HEK293 (cell line): ENCODE data around the gene EPHX1.

ENCODE experiments used
- FEZF1 ChIP-seq: fragments of 450-650 bp; formaldehyde crosslinking; IDR thresholded peaks from 2 replicates; pipeline ENCODE4 v1.5.1; 2016; ENCODE audit warnings: missing biosample characterization, missing genetic modification characterization
- IKZF3 ChIP-seq: fragments of 450-650 bp; IDR thresholded peaks from 2 replicates; pipeline ENCODE4 v1.5.0; 2018; ENCODE audit warnings: missing biosample characterization, mild to moderate bottlenecking, missing genetic modification characterization, moderate library complexity
- KLF1 ChIP-seq: fragments of 450-650 bp; formaldehyde crosslinking; IDR thresholded peaks from 2 replicates; pipeline ENCODE4 v1.5.1; 2016; ENCODE audit warnings: missing biosample characterization, missing genetic modification characterization
- KLF7 ChIP-seq: fragments of 450-650 bp; formaldehyde crosslinking; IDR thresholded peaks from 2 replicates; pipeline ENCODE4 v1.5.1; 2016; ENCODE audit warnings: missing biosample characterization, missing genetic modification characterization, borderline replicate concordance
- KLF9 ChIP-seq: fragments of 450-650 bp; formaldehyde crosslinking; IDR thresholded peaks from 2 replicates; pipeline ENCODE4 v1.5.1; 2016; ENCODE audit warnings: missing biosample characterization, missing genetic modification characterization, low read depth
- OVOL3 ChIP-seq: fragments of 450-650 bp; formaldehyde crosslinking; IDR thresholded peaks from 2 replicates; pipeline ENCODE4 v1.5.1; 2016; ENCODE audit warnings: missing biosample characterization, missing genetic modification characterization
- SP3 ChIP-seq: fragments of 450-650 bp; formaldehyde crosslinking; IDR thresholded peaks from 2 replicates; pipeline ENCODE4 v1.5.1; 2016; ENCODE audit warnings: missing biosample characterization, missing genetic modification characterization
- YY1 ChIP-seq: fragments of 450-650 bp; formaldehyde crosslinking; IDR thresholded peaks from 2 replicates; pipeline ENCODE4 v1.5.1; 2018; ENCODE audit warnings: missing biosample characterization, missing genetic modification characterization
- ZBTB7A ChIP-seq: fragments of 450-650 bp; formaldehyde crosslinking; IDR thresholded peaks from 2 replicates; pipeline ENCODE4 v1.5.1; 2016; ENCODE audit warnings: low read depth, missing biosample characterization, missing genetic modification characterization
- ZFHX2 ChIP-seq: fragments of 450-650 bp; formaldehyde crosslinking; conservative IDR thresholded peaks from 2 replicates; pipeline ENCODE4 v1.5.1; 2016; ENCODE audit warnings: missing biosample characterization, missing genetic modification characterization
- ZNF114 ChIP-seq: fragments of 450-650 bp; formaldehyde crosslinking; IDR thresholded peaks from 2 replicates; pipeline ENCODE4 v1.5.0; 2017; ENCODE audit warnings: missing biosample characterization, missing genetic modification characterization
- ZNF266 ChIP-seq: fragments of 450-650 bp; formaldehyde crosslinking; IDR thresholded peaks from 2 replicates; pipeline ENCODE4 v1.5.1; 2016; ENCODE audit warnings: missing biosample characterization, missing genetic modification characterization, low read depth
- ZNF341 ChIP-seq: fragments of 450-650 bp; formaldehyde crosslinking; IDR thresholded peaks from 2 replicates; pipeline ENCODE4; 2016; ENCODE audit warnings: low read depth, missing biosample characterization, missing genetic modification characterization
- ZNF37A ChIP-seq: fragments of 450-650 bp; IDR thresholded peaks from 2 replicates; pipeline ENCODE4 v1.5.1; 2018; ENCODE audit warnings: missing biosample characterization, missing genetic modification characterization
- ZNF433 ChIP-seq: fragments of 450-650 bp; formaldehyde crosslinking; IDR thresholded peaks from 2 replicates; pipeline ENCODE4 v1.5.1; 2016; ENCODE audit warnings: missing biosample characterization, missing genetic modification characterization, low read depth
- ZNF529 ChIP-seq: fragments of 450-650 bp; formaldehyde crosslinking; IDR thresholded peaks from 2 replicates; pipeline ENCODE4 v1.5.1; 2017; ENCODE audit warnings: missing genetic modification characterization, missing biosample characterization; ENCODE audit not compliant: insufficient replicate concordance
- ZNF555 ChIP-seq: fragments of 450-650 bp; formaldehyde crosslinking; conservative IDR thresholded peaks from 2 replicates; pipeline ENCODE4 v1.5.1; 2017; ENCODE audit warnings: missing biosample characterization, mild to moderate bottlenecking, missing genetic modification characterization, inconsistent platforms
- ZNF560 ChIP-seq: fragments of 450-650 bp; formaldehyde crosslinking; IDR thresholded peaks from 2 replicates; pipeline ENCODE4 v1.5.1; 2017; ENCODE audit warnings: missing biosample characterization, missing genetic modification characterization, borderline replicate concordance
- ZNF621 ChIP-seq: fragments of 450-650 bp; formaldehyde crosslinking; IDR thresholded peaks from 2 replicates; pipeline ENCODE4 v1.5.1; 2017; ENCODE audit warnings: missing biosample characterization, missing genetic modification characterization
- ZNF701 ChIP-seq: fragments of 450-650 bp; formaldehyde crosslinking; IDR thresholded peaks from 2 replicates; pipeline ENCODE4 v1.5.1; 2016; ENCODE audit warnings: missing biosample characterization, missing genetic modification characterization
- ZNF768 ChIP-seq: fragments of 450-650 bp; formaldehyde crosslinking; IDR thresholded peaks from 2 replicates; pipeline ENCODE4 v1.5.1; 2018; ENCODE audit warnings: missing biosample characterization, mild to moderate bottlenecking, missing genetic modification characterization
- ZNF830 ChIP-seq: fragments of 450-650 bp; IDR thresholded peaks from 2 replicates; pipeline ENCODE4 v1.5.0; 2018; ENCODE audit warnings: missing biosample characterization, missing genetic modification characterization, low read depth, mild to moderate bottlenecking, moderate library complexity
- ZNF843 ChIP-seq: fragments of 450-650 bp; formaldehyde crosslinking; IDR thresholded peaks from 2 replicates; pipeline ENCODE4 v1.5.1; 2016; ENCODE audit warnings: missing biosample characterization, missing genetic modification characterization
- TF ChIP-seq, protein P1 (sequence below): fragments of 450-650 bp; formaldehyde crosslinking; IDR thresholded peaks from 2 replicates; pipeline ENCODE4 v1.5.1; 2016; ENCODE audit warnings: missing biosample characterization, missing genetic modification characterization
- TF ChIP-seq, protein P2 (sequence below): fragments of 450-650 bp; formaldehyde crosslinking; IDR thresholded peaks from 2 replicates; pipeline ENCODE4 v1.5.1; 2016; ENCODE audit warnings: missing biosample characterization, missing genetic modification characterization
- TF ChIP-seq, protein P3 (sequence below): sonication (generic); formaldehyde crosslinking; IDR thresholded peaks from 2 replicates; pipeline ENCODE4 v1.8.1; 2022; ENCODE audit warnings: mild to moderate bottlenecking, moderate library complexity, missing genetic modification reagents
- TF ChIP-seq, protein P4 (sequence below): fragments of 450-650 bp; formaldehyde crosslinking; IDR thresholded peaks from 2 replicates; pipeline ENCODE4 v1.5.1; 2017; ENCODE audit warnings: missing biosample characterization, missing genetic modification characterization
- TF ChIP-seq, protein P5 (sequence below): fragments of 450-650 bp; formaldehyde crosslinking; IDR thresholded peaks from 2 replicates; pipeline ENCODE4 v1.5.1; 2017; ENCODE audit warnings: missing biosample characterization, mild to moderate bottlenecking, missing genetic modification characterization, moderate library complexity
- TF ChIP-seq, protein P6 (sequence below): fragments of 450-650 bp; formaldehyde crosslinking; IDR thresholded peaks from 2 replicates; pipeline ENCODE4 v1.5.1; 2016; ENCODE audit warnings: missing biosample characterization, missing genetic modification characterization

EPHX1 gene

DNA sequence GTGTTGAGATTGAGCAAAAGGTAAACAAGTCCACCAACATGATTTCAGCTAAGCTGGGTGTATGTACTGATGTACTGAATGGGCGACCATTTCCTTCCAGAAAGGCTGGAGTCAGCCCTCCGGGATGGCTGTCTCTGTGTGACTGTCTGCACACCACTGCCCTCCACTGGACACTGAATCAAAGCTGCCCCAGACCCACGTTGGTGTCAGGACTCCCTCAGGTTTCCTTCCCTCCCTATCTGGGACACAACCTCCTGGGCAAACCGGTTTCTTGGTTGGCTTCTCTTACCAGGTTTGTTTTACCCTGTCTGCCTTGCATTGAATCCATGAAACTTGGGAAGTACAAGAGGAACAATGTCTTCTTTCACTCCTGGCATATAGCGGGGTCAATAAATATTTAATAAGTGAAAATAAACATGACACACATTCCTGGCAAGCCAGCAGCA, 37.6 kb upstream of the EPHX1 start (continued):
- TF ChIP-seq ZNF768 (tag by site-specific recombination) (no peak; the same call in 1 of the 2 replicates), ZNF433 (no peak), ZNF266 (tag by site-specific recombination) (no peak), OVOL3 (tag by site-specific recombination) (no peak), ZNF830 (tag by site-specific recombination) (no peak), ZNF621 (tag by site-specific recombination) (no peak), ZNF114 (tag by site-specific recombination) (no peak), KLF7 (tag by site-specific recombination) (no peak), IKZF3 (tag by site-specific recombination) (peak; percentile 79), ZNF843 (tag by site-specific recombination) (0 out of 2 replicates have a peak, but pooled peaks have one; percentile 35), ZNF701 (tag by site-specific recombination) (no peak), ZNF341 (tag by site-specific recombination) (peak; percentile 64; the same call in 1 of the 2 replicates), KLF9 (no peak), ZNF37A (tag by site-specific recombination) (no peak), ZNF560 (tag by site-specific recombination) (no peak), ZFHX2 (tag by site-specific recombination) (peak; percentile 18; the same call in 1 of the 2 replicates), FEZF1 (no peak), KLF1 (tag by site-specific recombination) (no peak), SP3 (no peak), YY1 (tag by site-specific recombination) (peak; percentile 62; the same call in 1 of the 2 replicates), ZNF529 (no peak), ZBTB7A (tag by site-specific recombination) (no peak), ZNF555 (tag by site-specific recombination) (no peak)
- TF ChIP-seq, protein P1, sequence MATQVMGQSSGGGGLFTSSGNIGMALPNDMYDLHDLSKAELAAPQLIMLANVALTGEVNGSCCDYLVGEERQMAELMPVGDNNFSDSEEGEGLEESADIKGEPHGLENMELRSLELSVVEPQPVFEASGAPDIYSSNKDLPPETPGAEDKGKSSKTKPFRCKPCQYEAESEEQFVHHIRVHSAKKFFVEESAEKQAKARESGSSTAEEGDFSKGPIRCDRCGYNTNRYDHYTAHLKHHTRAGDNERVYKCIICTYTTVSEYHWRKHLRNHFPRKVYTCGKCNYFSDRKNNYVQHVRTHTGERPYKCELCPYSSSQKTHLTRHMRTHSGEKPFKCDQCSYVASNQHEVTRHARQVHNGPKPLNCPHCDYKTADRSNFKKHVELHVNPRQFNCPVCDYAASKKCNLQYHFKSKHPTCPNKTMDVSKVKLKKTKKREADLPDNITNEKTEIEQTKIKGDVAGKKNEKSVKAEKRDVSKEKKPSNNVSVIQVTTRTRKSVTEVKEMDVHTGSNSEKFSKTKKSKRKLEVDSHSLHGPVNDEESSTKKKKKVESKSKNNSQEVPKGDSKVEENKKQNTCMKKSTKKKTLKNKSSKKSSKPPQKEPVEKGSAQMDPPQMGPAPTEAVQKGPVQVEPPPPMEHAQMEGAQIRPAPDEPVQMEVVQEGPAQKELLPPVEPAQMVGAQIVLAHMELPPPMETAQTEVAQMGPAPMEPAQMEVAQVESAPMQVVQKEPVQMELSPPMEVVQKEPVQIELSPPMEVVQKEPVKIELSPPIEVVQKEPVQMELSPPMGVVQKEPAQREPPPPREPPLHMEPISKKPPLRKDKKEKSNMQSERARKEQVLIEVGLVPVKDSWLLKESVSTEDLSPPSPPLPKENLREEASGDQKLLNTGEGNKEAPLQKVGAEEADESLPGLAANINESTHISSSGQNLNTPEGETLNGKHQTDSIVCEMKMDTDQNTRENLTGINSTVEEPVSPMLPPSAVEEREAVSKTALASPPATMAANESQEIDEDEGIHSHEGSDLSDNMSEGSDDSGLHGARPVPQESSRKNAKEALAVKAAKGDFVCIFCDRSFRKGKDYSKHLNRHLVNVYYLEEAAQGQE (tag by site-specific recombination): 0 out of 2 replicates have a peak, but pooled peaks have one; percentile 16
- TF ChIP-seq, protein P2, sequence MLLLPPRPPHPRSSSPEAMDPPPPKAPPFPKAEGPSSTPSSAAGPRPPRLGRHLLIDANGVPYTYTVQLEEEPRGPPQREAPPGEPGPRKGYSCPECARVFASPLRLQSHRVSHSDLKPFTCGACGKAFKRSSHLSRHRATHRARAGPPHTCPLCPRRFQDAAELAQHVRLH (tag by site-specific recombination): no peak
- TF ChIP-seq, protein P3, sequence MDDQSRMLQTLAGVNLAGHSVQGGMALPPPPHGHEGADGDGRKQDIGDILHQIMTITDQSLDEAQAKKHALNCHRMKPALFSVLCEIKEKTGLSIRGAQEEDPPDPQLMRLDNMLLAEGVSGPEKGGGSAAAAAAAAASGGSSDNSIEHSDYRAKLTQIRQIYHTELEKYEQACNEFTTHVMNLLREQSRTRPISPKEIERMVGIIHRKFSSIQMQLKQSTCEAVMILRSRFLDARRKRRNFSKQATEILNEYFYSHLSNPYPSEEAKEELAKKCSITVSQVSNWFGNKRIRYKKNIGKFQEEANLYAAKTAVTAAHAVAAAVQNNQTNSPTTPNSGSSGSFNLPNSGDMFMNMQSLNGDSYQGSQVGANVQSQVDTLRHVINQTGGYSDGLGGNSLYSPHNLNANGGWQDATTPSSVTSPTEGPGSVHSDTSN (CRISPR knock-in tag): no peak
- TF ChIP-seq, protein P4, sequence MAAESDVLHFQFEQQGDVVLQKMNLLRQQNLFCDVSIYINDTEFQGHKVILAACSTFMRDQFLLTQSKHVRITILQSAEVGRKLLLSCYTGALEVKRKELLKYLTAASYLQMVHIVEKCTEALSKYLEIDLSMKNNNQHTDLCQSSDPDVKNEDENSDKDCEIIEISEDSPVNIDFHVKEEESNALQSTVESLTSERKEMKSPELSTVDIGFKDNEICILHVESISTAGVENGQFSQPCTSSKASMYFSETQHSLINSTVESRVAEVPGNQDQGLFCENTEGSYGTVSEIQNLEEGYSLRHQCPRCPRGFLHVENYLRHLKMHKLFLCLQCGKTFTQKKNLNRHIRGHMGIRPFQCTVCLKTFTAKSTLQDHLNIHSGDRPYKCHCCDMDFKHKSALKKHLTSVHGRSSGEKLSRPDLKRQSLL (tag by site-specific recombination): no peak
- TF ChIP-seq, protein P5, sequence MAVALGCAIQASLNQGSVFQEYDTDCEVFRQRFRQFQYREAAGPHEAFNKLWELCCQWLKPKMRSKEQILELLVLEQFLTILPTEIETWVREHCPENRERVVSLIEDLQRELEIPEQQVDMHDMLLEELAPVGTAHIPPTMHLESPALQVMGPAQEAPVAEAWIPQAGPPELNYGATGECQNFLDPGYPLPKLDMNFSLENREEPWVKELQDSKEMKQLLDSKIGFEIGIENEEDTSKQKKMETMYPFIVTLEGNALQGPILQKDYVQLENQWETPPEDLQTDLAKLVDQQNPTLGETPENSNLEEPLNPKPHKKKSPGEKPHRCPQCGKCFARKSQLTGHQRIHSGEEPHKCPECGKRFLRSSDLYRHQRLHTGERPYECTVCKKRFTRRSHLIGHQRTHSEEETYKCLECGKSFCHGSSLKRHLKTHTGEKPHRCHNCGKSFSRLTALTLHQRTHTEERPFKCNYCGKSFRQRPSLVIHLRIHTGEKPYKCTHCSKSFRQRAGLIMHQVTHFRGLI (tag by site-specific recombination): no peak; the same call in 1 of the 2 replicates
- TF ChIP-seq, protein P6, sequence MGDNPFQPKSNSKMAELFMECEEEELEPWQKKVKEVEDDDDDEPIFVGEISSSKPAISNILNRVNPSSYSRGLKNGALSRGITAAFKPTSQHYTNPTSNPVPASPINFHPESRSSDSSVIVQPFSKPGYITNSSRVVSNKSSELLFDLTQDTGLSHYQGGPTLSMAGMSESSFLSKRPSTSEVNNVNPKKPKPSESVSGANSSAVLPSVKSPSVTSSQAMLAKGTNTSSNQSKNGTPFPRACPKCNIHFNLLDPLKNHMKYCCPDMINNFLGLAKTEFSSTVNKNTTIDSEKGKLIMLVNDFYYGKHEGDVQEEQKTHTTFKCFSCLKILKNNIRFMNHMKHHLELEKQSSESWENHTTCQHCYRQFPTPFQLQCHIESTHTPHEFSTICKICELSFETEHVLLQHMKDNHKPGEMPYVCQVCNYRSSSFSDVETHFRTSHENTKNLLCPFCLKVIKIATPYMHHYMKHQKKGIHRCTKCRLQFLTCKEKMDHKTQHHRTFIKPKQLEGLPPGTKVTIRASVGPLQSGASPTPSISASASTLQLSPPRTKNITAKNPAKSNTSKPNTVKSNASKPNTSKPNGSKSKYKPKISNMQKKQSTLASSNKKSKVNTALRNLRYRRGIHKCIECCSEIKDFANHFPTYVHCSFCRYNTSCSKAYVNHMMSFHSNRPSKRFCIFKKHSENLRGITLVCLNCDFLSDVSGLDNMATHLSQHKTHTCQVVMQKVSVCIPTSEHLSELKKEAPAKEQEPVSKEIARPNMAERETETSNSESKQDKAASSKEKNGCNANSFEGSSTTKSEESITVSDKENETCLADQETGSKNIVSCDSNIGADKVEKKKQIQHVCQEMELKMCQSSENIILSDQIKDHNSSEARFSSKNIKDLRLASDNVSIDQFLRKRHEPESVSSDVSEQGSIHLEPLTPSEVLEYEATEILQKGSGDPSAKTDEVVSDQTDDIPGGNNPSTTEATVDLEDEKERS (tag by site-specific recombination): 0 out of 2 replicates have a peak, but pooled peaks have one; percentile 34
